Transverse colon (tissue), 4 donors: Measurements from ENCODE around the gene MAT1A. TPM values are rescaled to one million over a fixed set of nuclear protein-coding genes. Genes with fewer than 3 reads are reported as not detected.

Experiments
- DNase-seq: peaks from one replicate; pipeline ENCODE4 v3.0.0-alpha.2; 2019
- H3K27ac ChIP-seq, 4 donors: fragments of 200-600 bp; sonication (generic); 2 replicates each; pipeline ENCODE4 v1.5.1; 2016 to 2018; ENCODE audit warnings: inconsistent platforms in 4 of 4
- H3K27me3 ChIP-seq: fragments of 200-600 bp; sonication (generic); 2 replicates; pipeline ENCODE4 v1.5.1; 2017; ENCODE audit warnings: inconsistent platforms
- H3K36me3 ChIP-seq, 4 donors: fragments of 200-600 bp; sonication (generic); 2 replicates each; pipeline ENCODE4 v1.5.1; 2017 to 2019; ENCODE audit warnings: inconsistent platforms in 4 of 4
- H3K4me1 ChIP-seq, 4 donors: fragments of 200-600 bp; sonication (generic); 2 replicates each; pipeline ENCODE4 v1.5.1; 2017 to 2020; ENCODE audit warnings: inconsistent platforms in 4 of 4
- H3K4me3 ChIP-seq, 4 donors: fragments of 200-600 bp; sonication (generic); 1 replicate in 1 of 4; 2 replicates in 3 of 4; pipeline versions ENCODE4 v1.5.1 to v1.6.1; 2017 to 2019; ENCODE audit warnings: inconsistent platforms in 4 of 4
- H3K9me3 ChIP-seq, 2 donors: fragments of 200-600 bp; sonication (generic); 2 replicates each; pipeline ENCODE4 v1.5.1; 2017 to 2019; ENCODE audit warnings: inconsistent platforms in 2 of 2
- EP300 ChIP-seq: sonication (generic); formaldehyde crosslinking; IDR thresholded peaks from one replicate; pipeline ENCODE4 v1.6.1; 2017; ENCODE audit warnings: antibody characterized with exemption, low read depth
- POLR2A ChIP-seq: fragments of 450-650 bp; IDR thresholded peaks from one replicate; pipeline ENCODE4 v1.6.1; 2016; ENCODE audit warnings: antibody characterized with exemption, mild to moderate bottlenecking, moderate library complexity
- POLR2AphosphoS5 ChIP-seq, 3 donors: sonication (generic); formaldehyde crosslinking; IDR thresholded peaks; one replicate each; pipeline ENCODE4 v1.6.1; 2016; ENCODE audit warnings: antibody characterized with exemption in 3 of 3
- WGBS, 2 donors: methylation state at CpG; one replicate each; pipeline ENCODE4 v1.1.5; 2018; ENCODE audit warnings: low coverage in 1 of 2; 5-methylcytosine and 5-hydroxymethylcytosine counted together
- in situ Hi-C, 4 donors: fragments of 200-750 bp; cut with MboI; loops; one replicate each; pipeline versions ENCODE4 v1.15.0 to v1.15.1; 2017; ENCODE audit warnings: low sequenced_read_pairs in 3 of 4, low pct_ligation_motif_present in 1 of 4, low pct_unique_long_range_greater_than_20kb in 1 of 4
- intact Hi-C: fragments of 100-400 bp; cut with DNase I; formaldehyde crosslinking; loops from one replicate; pipeline ENCODE4 v1.15.1; 2023; ENCODE audit warnings: low total_unique reads
- total RNA-seq, 4 donors: library from RNA; depleted of rRNA; stranded (reverse); fragments of >200 nt; gene quantifications; one replicate each; pipeline ENCODE4 v1.1.0, GENCODE V29; 2016
- TF ChIP-seq, protein P1 (sequence below), 5 experiments: fragments of 200-600 bp in 3 of 5; fragments of 450-650 bp in 2 of 5; sonication (generic) in 3 of 5; IDR thresholded peaks; 1 replicate in 2 of 5; 2 replicates in 3 of 5; pipeline ENCODE4 v1.5.1; 2016 to 2017; ENCODE audit warnings: antibody characterized with exemption in 5 of 5, inconsistent platforms in 3 of 5, mild to moderate bottlenecking in 2 of 5, moderate library complexity in 1 of 5

The MAT1A gene
- total RNA-seq, 4 donors from 2014 or later, result 0.14 to 1.5 TPM; not detected in 2

DNA sequence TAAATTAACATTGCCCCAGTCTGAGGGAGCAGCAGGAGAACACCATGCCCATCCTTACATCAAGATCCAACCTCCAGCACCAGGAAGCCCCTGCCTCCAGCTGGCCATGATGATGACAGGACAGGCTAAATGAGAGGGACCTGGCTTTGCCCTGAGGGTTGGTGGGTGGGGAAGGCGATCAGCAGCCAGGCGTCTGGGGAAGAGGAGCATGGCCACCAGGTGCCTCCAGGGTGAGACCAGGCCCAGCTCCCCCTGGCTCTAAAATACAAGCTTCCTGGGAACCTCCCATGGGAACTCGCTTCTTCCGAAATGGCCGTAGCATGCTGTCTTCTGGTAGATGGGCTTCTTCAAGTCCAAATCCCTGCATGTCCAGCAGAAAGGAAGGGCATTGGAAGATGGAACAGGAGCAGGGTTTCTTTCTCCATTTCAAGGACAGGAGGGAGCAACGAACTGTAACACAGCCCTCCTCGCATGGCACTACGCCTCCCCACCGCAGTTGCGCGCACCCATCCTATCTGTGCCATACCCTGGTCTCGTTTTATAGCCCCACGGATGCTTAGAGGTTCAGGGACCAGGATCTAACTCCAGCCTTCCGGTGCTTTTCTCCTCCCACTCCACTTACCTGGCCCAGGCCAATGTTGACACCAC, 15.8 kb downstream of the MAT1A start:
- Histone ChIP-seq H3K4me1 (no peaks in the 10 kb centered on the region), H3K27ac (no peak overlapping the region), H3K9me3 (no peaks in the 10 kb centered on the region), H3K4me3 (no peak overlapping the region), H3K27me3 (no peaks in the 10 kb centered on the region), H3K36me3 (no peaks in the 10 kb centered on the region)
- no peak for TF ChIP-seq POLR2AphosphoS5 (IDR thresholded peaks at IDR 0.05)
- TF ChIP-seq POLR2A, result no peak
- no peak for TF ChIP-seq EP300
- TF ChIP-seq, protein P1, sequence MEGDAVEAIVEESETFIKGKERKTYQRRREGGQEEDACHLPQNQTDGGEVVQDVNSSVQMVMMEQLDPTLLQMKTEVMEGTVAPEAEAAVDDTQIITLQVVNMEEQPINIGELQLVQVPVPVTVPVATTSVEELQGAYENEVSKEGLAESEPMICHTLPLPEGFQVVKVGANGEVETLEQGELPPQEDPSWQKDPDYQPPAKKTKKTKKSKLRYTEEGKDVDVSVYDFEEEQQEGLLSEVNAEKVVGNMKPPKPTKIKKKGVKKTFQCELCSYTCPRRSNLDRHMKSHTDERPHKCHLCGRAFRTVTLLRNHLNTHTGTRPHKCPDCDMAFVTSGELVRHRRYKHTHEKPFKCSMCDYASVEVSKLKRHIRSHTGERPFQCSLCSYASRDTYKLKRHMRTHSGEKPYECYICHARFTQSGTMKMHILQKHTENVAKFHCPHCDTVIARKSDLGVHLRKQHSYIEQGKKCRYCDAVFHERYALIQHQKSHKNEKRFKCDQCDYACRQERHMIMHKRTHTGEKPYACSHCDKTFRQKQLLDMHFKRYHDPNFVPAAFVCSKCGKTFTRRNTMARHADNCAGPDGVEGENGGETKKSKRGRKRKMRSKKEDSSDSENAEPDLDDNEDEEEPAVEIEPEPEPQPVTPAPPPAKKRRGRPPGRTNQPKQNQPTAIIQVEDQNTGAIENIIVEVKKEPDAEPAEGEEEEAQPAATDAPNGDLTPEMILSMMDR (IDR thresholded peaks at IDR 0.05), result no peak
- DNase-seq, result no peak
- 78 to 97% methylated on average over 11 to 14 of the region's 14 CpGs for WGBS, 2 donors
- intact Hi-C loops, result no loop called here
- in situ Hi-C loops, result loop anchor here in 1 of 4 donors (25.0 kb wide), 1 partner anchor 711 kb away; the partner anchor contains the start of gene SFTPA2

DNA sequence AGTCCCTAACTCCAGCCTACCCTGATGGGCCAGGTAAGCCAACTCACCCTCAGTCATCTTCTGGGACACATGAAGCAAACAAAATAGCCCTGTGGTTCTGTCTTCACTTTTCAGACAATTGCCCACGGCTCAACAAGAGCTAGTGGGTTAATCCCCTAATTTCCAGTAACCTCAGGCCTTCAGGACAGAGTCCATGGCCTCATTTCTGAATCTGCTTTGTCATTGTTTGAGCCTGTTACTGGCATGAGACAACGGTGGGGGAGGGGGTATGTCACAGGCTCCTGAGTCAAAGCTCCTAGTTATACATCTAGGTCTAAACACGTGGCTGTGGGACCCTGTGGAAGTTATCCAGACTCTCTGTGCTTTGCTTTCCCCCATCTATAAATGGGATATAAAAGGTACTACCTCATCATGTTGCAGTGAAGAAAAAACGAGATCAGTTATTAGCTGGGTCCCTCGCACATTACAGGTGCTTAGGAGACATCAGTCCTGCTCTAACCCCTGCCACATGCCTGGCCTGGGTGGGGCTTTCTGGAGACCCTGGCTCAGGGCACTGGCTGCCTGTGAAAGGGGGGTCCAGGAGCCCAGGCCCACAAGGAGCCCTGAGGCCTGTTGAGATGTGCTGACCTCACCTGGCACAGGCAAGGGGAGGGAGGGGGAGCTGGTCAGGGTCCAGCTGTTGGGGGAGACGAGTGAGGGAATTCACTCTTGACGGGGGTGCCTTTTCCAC, 16.5 kb downstream of the MAT1A start:
- Histone ChIP-seq H3K4me1 (no peaks in the 10 kb centered on the region), H3K9me3 (no peaks in the 10 kb centered on the region), H3K4me3 (no peak overlapping the region), H3K27me3 (no peaks in the 10 kb centered on the region), H3K36me3 (no peaks in the 10 kb centered on the region), H3K27ac (no peak overlapping the region)
- in situ Hi-C loops, result loop anchor here in 1 of 4 donors (25.0 kb wide), 1 partner anchor 711 kb away; the partner anchor contains the start of gene SFTPA2
- 62% methylated on average over 7 of the region's 7 CpGs; no CpG with 5 or more reads in 1 of the 2 donors for WGBS, 2 donors
- intact Hi-C loops, result no loop called here
- TF ChIP-seq, protein P1 (IDR thresholded peaks at IDR 0.05), result no peak
- TF ChIP-seq POLR2AphosphoS5 (IDR thresholded peaks at IDR 0.05), result no peak
- TF ChIP-seq POLR2A, result no peak
- no peak for TF ChIP-seq EP300
- DNase-seq, result no peak

DNA sequence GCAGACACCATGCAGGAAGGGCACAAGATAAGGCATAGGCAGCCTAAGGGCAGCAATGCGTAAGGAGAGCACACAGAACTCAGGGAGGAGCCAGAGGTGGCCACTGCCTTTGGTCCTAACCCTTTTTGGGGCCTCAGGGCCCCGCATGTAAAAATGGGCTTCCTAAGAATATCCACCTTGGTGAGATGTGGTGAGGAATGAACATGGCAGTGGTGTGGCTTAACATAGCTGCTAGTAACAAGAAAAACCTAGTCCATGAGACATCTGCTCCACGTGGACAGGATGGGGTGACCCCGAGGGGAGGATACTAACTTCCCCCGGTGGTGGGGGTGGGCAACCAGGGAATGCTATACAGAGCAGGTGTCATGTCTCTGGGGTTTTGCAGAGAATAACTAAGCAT, 18.0 kb downstream of the MAT1A start:
- TF ChIP-seq, protein P1 (IDR thresholded peaks at IDR 0.05), result no peak
- no peak for TF ChIP-seq POLR2A
- no peak for TF ChIP-seq POLR2AphosphoS5 (IDR thresholded peaks at IDR 0.05)
- TF ChIP-seq EP300, result no peak
- no peaks in the 10 kb centered on the region for H3K4me1 ChIP-seq
- no peaks in the 10 kb centered on the region for H3K9me3 ChIP-seq
- WGBS, 2 donors, result 69 to 70% methylated on average over 2 to 5 of the region's 5 CpGs
- H3K36me3 ChIP-seq, result no peaks in the 10 kb centered on the region
- intact Hi-C loops, result no loop called here
- no peak for DNase-seq
- no peak overlapping the region for H3K27ac ChIP-seq
- no peaks in the 10 kb centered on the region for H3K27me3 ChIP-seq
- in situ Hi-C loops, result loop anchor here in 1 of 4 donors (25.0 kb wide), 1 partner anchor 709 kb away; the partner anchor contains the start of gene SFTPA2
- no peak overlapping the region for H3K4me3 ChIP-seq

DNA sequence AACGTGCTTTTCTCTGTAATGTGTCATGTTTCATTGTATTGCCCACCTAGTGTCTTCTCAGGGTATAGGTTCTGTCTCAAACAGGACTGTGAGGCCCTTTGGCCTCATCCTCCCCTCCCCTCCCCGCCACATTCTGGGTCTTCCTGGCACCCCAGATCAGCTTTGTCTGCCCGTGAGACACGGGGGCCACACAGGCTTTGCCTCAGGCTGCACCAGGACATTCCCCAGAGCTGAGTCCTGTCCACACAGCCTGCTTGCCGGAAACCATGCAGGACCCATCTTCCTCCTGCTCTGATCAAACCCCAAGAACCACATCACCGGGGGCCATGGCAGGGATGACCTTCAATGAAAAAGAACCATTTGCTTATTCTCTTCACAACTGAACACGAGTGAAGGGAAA, 18.6 kb downstream of the MAT1A start:
- H3K4me3 ChIP-seq, result no peak overlapping the region
- TF ChIP-seq, protein P1 (IDR thresholded peaks at IDR 0.05), result no peak
- TF ChIP-seq POLR2A (no peak), EP300 (no peak), POLR2AphosphoS5 (IDR thresholded peaks at IDR 0.05) (no peak)
- no peaks in the 10 kb centered on the region for H3K9me3 ChIP-seq
- H3K4me1 ChIP-seq, result no peaks in the 10 kb centered on the region
- 90 to 93% methylated on average over 3 to 7 of the region's 7 CpGs for WGBS, 2 donors
- intact Hi-C loops, result no loop called here
- H3K27me3 ChIP-seq, result no peaks in the 10 kb centered on the region
- DNase-seq, result no peak
- no peak overlapping the region for H3K27ac ChIP-seq
- H3K36me3 ChIP-seq, result no peaks in the 10 kb centered on the region
- in situ Hi-C loops, result loop anchor here in 1 of 4 donors (25.0 kb wide), 1 partner anchor 709 kb away; the partner anchor contains the start of gene SFTPA2
